H1 (cell line): Measurements from ENCODE around the gene NRXN2. TPM values are rescaled to one million over a fixed set of nuclear protein-coding genes. Genes with fewer than 3 reads are reported as not detected.

Source experiments
- ASH2L ChIP-seq: fragments of 200-600, 300-600 bp; sonication (generic); IDR thresholded peaks from one replicate; pipeline ENCODE4 v1.7.1; 2017; ENCODE audit warnings: low read length
- BCL11A ChIP-seq, 2 experiments: IDR thresholded peaks; one replicate each; pipeline ENCODE4 v1.6.1; 2011; ENCODE audit warnings: low read depth in 2 of 2, low read length in 2 of 2, mild to moderate bottlenecking in 2 of 2
- CEBPB ChIP-seq: IDR thresholded peaks from 2 replicates; pipeline ENCODE4 v1.6.1; 2012; ENCODE audit warnings: low read depth, low read length
- CHD7 ChIP-seq: fragments of 300-600 bp; sonication (generic); IDR thresholded peaks from 2 replicates; pipeline ENCODE4 v1.7.1; 2012; ENCODE audit warnings: low read length, moderate library complexity, mild to moderate bottlenecking, inconsistent platforms; ENCODE audit not compliant: insufficient replicate concordance
- CREB1 ChIP-seq: IDR thresholded peaks from 2 replicates; pipeline ENCODE4 v1.6.1; 2012; ENCODE audit warnings: inconsistent platforms
- FOSL1 ChIP-seq: IDR thresholded peaks from 2 replicates; pipeline ENCODE4 v1.6.1; 2011; ENCODE audit warnings: mild to moderate bottlenecking, low read depth, low read length, moderate library complexity; ENCODE audit not compliant: insufficient read depth
- PHF8 ChIP-seq: fragments of 200-600 bp; sonication (generic); conservative IDR thresholded peaks from 2 replicates; pipeline ENCODE4 v1.7.1; 2012; ENCODE audit warnings: low read depth, mild to moderate bottlenecking, inconsistent platforms, low read length, moderate library complexity
- POU5F1 ChIP-seq: IDR thresholded peaks from 2 replicates; pipeline ENCODE4 v1.6.1; 2011; ENCODE audit warnings: low read depth, mild to moderate bottlenecking, low read length, moderate library complexity
- RNF2 ChIP-seq: fragments of 200-900, 300-1000 bp; sonication (generic); IDR thresholded peaks from 2 replicates; pipeline ENCODE4 v1.7.1; 2016; ENCODE audit warnings: borderline replicate concordance, low read depth, mild to moderate bottlenecking, antibody characterized with exemption, low read length; ENCODE audit not compliant: poor library complexity, severe bottlenecking; ENCODE audit errors: missing control alignments
- SIX5 ChIP-seq: IDR thresholded peaks from 2 replicates; pipeline ENCODE4 v1.6.1; 2011; ENCODE audit warnings: mild to moderate bottlenecking, low read depth, low read length
- TAF7 ChIP-seq: optimal IDR thresholded peaks from 2 replicates; pipeline ENCODE3; 2011; ENCODE audit warnings: low read depth, mild to moderate bottlenecking, inconsistent platforms, low read length, moderate library complexity, borderline replicate concordance
- polyA plus RNA-seq, 7 experiments: library from polyadenylated mRNA; depleted of rRNA in 3 of 7; stranded (reverse) in 5 of 7; unstranded in 2 of 7; fragments of >200 nt in 5 of 7; fragments of 200-250 nt in 2 of 7; gene quantifications; 1 replicate in 5 of 7; 2 replicates in 1 of 7; 4 replicates in 1 of 7; pipeline versions ENCODE4 v1.2.1 to v1.2.3, GENCODE V29; 2011 to 2013; ENCODE audit warnings: missing spikeins in 2 of 7, mixed read lengths in 2 of 7
- total RNA-seq: library from RNA; stranded (reverse); fragmentation: NEBNext Ultra II Directional; extraction: Animal tissue kit (Norgen Biotek cat#: 25700); gene quantifications from 2 replicates; pipeline ENCODE4 v1.2.1, GENCODE V29; 2021

Gene NRXN2
- total and polyA plus RNA-seq, 2 of the 8 experiments (the other 6 are each of a cell fraction or from before 2014, with no cell fraction given): 1.3 to 11.5 TPM

GRCh38 chr11:64715110-64715509, 7.9 kb downstream of the NRXN2 start (continued):
- TF ChIP-seq CHD7 (no peak), PHF8 (no peak), CREB1 (no peak), BCL11A (IDR thresholded peaks at IDR 0.05; ENCODE audit: low read depth in 2 of 2, low read length in 2 of 2) (no peak), SIX5 (no peak), CEBPB (no peak), ASH2L (no peak), TAF7 (no peak), RNF2 (no peak), FOSL1 (no peak), POU5F1 (no peak)
